SK-N-SH (cell line): ENCODE measurements around the gene CAMK2D. TPM values are rescaled to one million over a fixed set of nuclear protein-coding genes. Genes with fewer than 3 reads are reported as not detected.

Experiments used
- CTCF ChIA-PET: fragments of 300-600, 350-600 bp; formaldehyde crosslinking; extraction: SDS; loops from one replicate; lab custom pipeline; 2021; lab: Yijun Ruan, JAX
- POLR2A ChIA-PET: fragments of 350-600 bp; sonication (Branson Sonifier 250); formaldehyde crosslinking; extraction: SDS; loops from one replicate; lab custom pipeline; 2020; ENCODE audit warnings: antibody characterized with exemption, inconsistent platforms; lab: Yijun Ruan, JAX
- DNase-seq: peaks from one replicate; pipeline ENCODE4 v3.0.0; 2012
- H2AFZ ChIP-seq: fragments of 200-600 bp; sonication (generic); 2 replicates; pipeline ENCODE4 v1.8.1; 2016; ENCODE audit warnings: antibody characterized with exemption, mild to moderate bottlenecking, low read depth
- H3F3A ChIP-seq: fragments of 200-600 bp; sonication (generic); replicated peaks from 2 replicates; pipeline ENCODE3; 2016; ENCODE audit warnings: antibody characterized with exemption, mild to moderate bottlenecking; ENCODE audit not compliant: insufficient read depth
- H3K27ac ChIP-seq, 2 experiments: fragments of 200-500 bp in 1 of 2; fragments of 200-600 bp in 1 of 2; sonication (Bioruptor generic) in 1 of 2; sonication (generic), shearing (Covaris generic) in 1 of 2; 2 replicates each; pipeline versions ENCODE4 v1.5.1 to v1.6.1; 2014 to 2016; ENCODE audit warnings: low read depth in 2 of 2, inconsistent platforms in 1 of 2, low read length in 1 of 2, mild to moderate bottlenecking in 1 of 2, mixed read lengths in 1 of 2
- H3K27me3 ChIP-seq: fragments of 200-600 bp; sonication (generic), shearing (Covaris generic); 2 replicates; pipeline ENCODE4 v1.6.1; 2016; ENCODE audit warnings: mixed run types; ENCODE audit not compliant: insufficient read depth
- H3K36me3 ChIP-seq, 2 experiments: fragments of 200-500 bp in 1 of 2; fragments of 200-600 bp in 1 of 2; sonication (Bioruptor generic) in 1 of 2; sonication (generic) in 1 of 2; replicated peaks in 1 of 2; 2 replicates each; pipeline versions ENCODE3 to v1.5.1; 2014 to 2016; ENCODE audit warnings: low read length in 1 of 2, mild to moderate bottlenecking in 1 of 2; ENCODE audit not compliant: insufficient read depth in 2 of 2, control insufficient read depth in 1 of 2
- H3K4me1 ChIP-seq, 2 experiments: fragments of 200-500 bp in 1 of 2; fragments of 200-600 bp in 1 of 2; sonication (Bioruptor generic) in 1 of 2; sonication (generic), shearing (Covaris generic) in 1 of 2; 2 replicates each; pipeline versions ENCODE4 v1.5.1 to v1.6.1; 2014 to 2016; ENCODE audit warnings: low read depth in 1 of 2, low read length in 1 of 2, mixed run types in 1 of 2; ENCODE audit not compliant: insufficient read depth in 2 of 2, control insufficient read depth in 1 of 2
- H3K4me2 ChIP-seq: fragments of 200-600 bp; sonication (generic), shearing (Covaris generic); 2 replicates; pipeline ENCODE4 v1.6.1; 2017; ENCODE audit warnings: mixed run types
- H3K4me3 ChIP-seq, 2 experiments: fragments of 200-500 bp in 1 of 2; fragments of 200-600 bp in 1 of 2; sonication (Bioruptor generic) in 1 of 2; sonication (generic), shearing (Covaris generic) in 1 of 2; 2 replicates each; pipeline versions ENCODE4 v1.5.1 to v1.8.1; 2014 to 2016; ENCODE audit warnings: low read depth in 2 of 2, inconsistent platforms in 1 of 2, low read length in 1 of 2, mild to moderate bottlenecking in 1 of 2, mixed read lengths in 1 of 2, moderate library complexity in 1 of 2
- H3K79me2 ChIP-seq: fragments of 200-600 bp; sonication (generic); 2 replicates; pipeline ENCODE4 v1.8.1; 2017; ENCODE audit warnings: mild to moderate bottlenecking; ENCODE audit not compliant: insufficient read depth
- H3K9ac ChIP-seq: fragments of 200-600 bp; sonication (generic); 2 replicates; pipeline ENCODE4 v1.6.1; 2017; ENCODE audit warnings: mixed run types
- H3K9me2 ChIP-seq: fragments of 200-600 bp; sonication (generic); 2 replicates; pipeline ENCODE4 v1.6.1; 2017; ENCODE audit warnings: mixed run types
- H3K9me3 ChIP-seq: fragments of 200-600 bp; sonication (generic); 2 replicates; pipeline ENCODE4 v1.6.1; 2017; ENCODE audit warnings: mixed run types, mild to moderate bottlenecking, moderate library complexity
- H4K20me1 ChIP-seq: fragments of 200-600 bp; sonication (generic); 2 replicates; pipeline ENCODE4 v1.6.1; 2017; ENCODE audit warnings: mild to moderate bottlenecking, mixed run types; ENCODE audit not compliant: insufficient read depth
- ELF1 ChIP-seq: IDR thresholded peaks from 2 replicates; pipeline ENCODE4 v1.4.0; 2012
- EZH2phosphoT487 ChIP-seq: fragments of 200-600 bp; sonication (generic); IDR thresholded peaks from 2 replicates; pipeline ENCODE4 v1.6.1; 2017; ENCODE audit warnings: low read depth, mixed run types, mild to moderate bottlenecking, antibody characterized with exemption, moderate library complexity, borderline replicate concordance
- FOSL2 ChIP-seq: IDR thresholded peaks from 2 replicates; pipeline ENCODE4 v1.4.0; 2012; ENCODE audit warnings: low read depth, mild to moderate bottlenecking, moderate library complexity, borderline replicate concordance
- GATA2 ChIP-seq: sonication (generic); formaldehyde crosslinking; IDR thresholded peaks from 2 replicates; pipeline ENCODE4 v1.5.0; 2020; ENCODE audit warnings: mild to moderate bottlenecking, missing genetic modification reagents
- MAX ChIP-seq: IDR thresholded peaks from 2 replicates; pipeline ENCODE4 v1.4.0; 2012; ENCODE audit warnings: low read depth
- MEF2A ChIP-seq: IDR thresholded peaks from 2 replicates; pipeline ENCODE4 v1.4.0; 2012; ENCODE audit warnings: low read depth, borderline replicate concordance
- MXI1 ChIP-seq: IDR thresholded peaks from 2 replicates; pipeline ENCODE4 v1.6.1; 2012; ENCODE audit warnings: mild to moderate bottlenecking, low read depth, low read length, improper control_type of control experiment
- NFIC ChIP-seq: IDR thresholded peaks from 2 replicates; pipeline ENCODE4 v1.4.0; 2012; ENCODE audit warnings: borderline replicate concordance
- PBX3 ChIP-seq: IDR thresholded peaks from 2 replicates; pipeline ENCODE4; 2012
- RCOR1 ChIP-seq: fragments of 150-350 bp; IDR thresholded peaks from 2 replicates; pipeline ENCODE4 v1.6.1; 2017; ENCODE audit warnings: antibody characterized with exemption, low read length
- REST ChIP-seq: IDR thresholded peaks from 2 replicates; pipeline ENCODE4 v1.6.1; 2012; ENCODE audit warnings: mild to moderate bottlenecking, low read depth, low read length, moderate library complexity
- RXRA ChIP-seq: IDR thresholded peaks from 2 replicates; pipeline ENCODE4 v1.4.0; 2012; ENCODE audit warnings: low read depth, mild to moderate bottlenecking, borderline replicate concordance
- SMC3 ChIP-seq: IDR thresholded peaks from 2 replicates; pipeline ENCODE4 v1.6.1; 2012; ENCODE audit warnings: low read depth, low read length, improper control_type of control experiment
- TAF1 ChIP-seq: IDR thresholded peaks from 2 replicates; pipeline ENCODE4 v1.6.1; 2012; ENCODE audit warnings: low read depth, mild to moderate bottlenecking, low read length, moderate library complexity, borderline replicate concordance
- TCF12 ChIP-seq: IDR thresholded peaks from 2 replicates; pipeline ENCODE4 v1.4.0; 2012
- YY1 ChIP-seq: IDR thresholded peaks from 2 replicates; pipeline ENCODE4 v1.4.0; 2012; ENCODE audit warnings: low read depth, mild to moderate bottlenecking
- WGBS: methylation state at CpG from one replicate; pipeline ENCODE4 v1.1.6; 2017; ENCODE audit warnings: low lambda C conversion rate; 5-methylcytosine and 5-hydroxymethylcytosine counted together
- polyA plus RNA-seq, 3 experiments: library from polyadenylated mRNA; depleted of rRNA; stranded (reverse); fragments of >200 nt; gene quantifications; 2 replicates each; pipeline ENCODE4 v1.2.3, GENCODE V29; 2012

CAMK2D gene
- polyA plus RNA-seq, 1 of the 3 experiments (the other 2 are of a cell fraction), result 17.0 TPM

- CTCF ChIA-PET, result no interaction called here
- POLR2A ChIA-PET, result no interaction called here
- no peaks in the 10 kb centered on the region for H3K9me3 ChIP-seq
- H3K27ac ChIP-seq, result no peak overlapping the region
- no peak for TF ChIP-seq NFIC
- TF ChIP-seq PBX3, result peak; percentile 64
- TF ChIP-seq TCF12, result 0 out of 2 replicates have a peak, but pooled peaks have one; percentile 9
- TF ChIP-seq GATA2 (CRISPR knock-in tag), result no peak
- no peak for TF ChIP-seq REST
- TF ChIP-seq MXI1, result no peak
- TF ChIP-seq EZH2phosphoT487, result no peak
- TF ChIP-seq RCOR1, result no peak
- TF ChIP-seq MEF2A, result no peak
- TF ChIP-seq SMC3, result no peak
- no peak for TF ChIP-seq MAX
- peak; percentile 33; the same call in 1 of the 2 replicates for TF ChIP-seq FOSL2
- TF ChIP-seq TAF1, result no peak
- TF ChIP-seq YY1, result no peak
- TF ChIP-seq ELF1, result no peak
- TF ChIP-seq RXRA, result no peak
- TF ChIP-seq, all 33 proteins: peak for 3
- Histone ChIP-seq H2AFZ (no peak overlapping the region), H3K36me3 (peaks cover 3 to 36% of the 10 kb centered on the region in 2 experiments), H3K4me3 (no peak overlapping the region), H3K9ac (no peak overlapping the region), H3K4me2 (no peak overlapping the region), H3K27me3 (no peaks in the 10 kb centered on the region), H3K79me2 (peaks cover 31% of the 10 kb centered on the region), H4K20me1 (no peaks in the 10 kb centered on the region; the same call in 1 of the 2 replicates), H3F3A (peaks cover 12% of the 10 kb centered on the region), H3K4me1 (peaks cover 0 to 4% of the 10 kb centered on the region in 2 experiments; a peak in 1 of 4 replicates), H3K9me2 (no peaks in the 10 kb centered on the region)
- no peak for DNase-seq
- WGBS, result 62% methylated on average over 3 of the region's 3 CpGs
These were observed 103.8 kb downstream of the CAMK2D start for GRCh38 chr4:113657586-113658233.
